Measurements from ENCODE around the gene BRPF3.

The BRPF3 gene

GRCh38 chr6:36272234-36272633, 75.7 kb downstream of the BRPF3 start:
- no peak for DNase-seq

DNA sequence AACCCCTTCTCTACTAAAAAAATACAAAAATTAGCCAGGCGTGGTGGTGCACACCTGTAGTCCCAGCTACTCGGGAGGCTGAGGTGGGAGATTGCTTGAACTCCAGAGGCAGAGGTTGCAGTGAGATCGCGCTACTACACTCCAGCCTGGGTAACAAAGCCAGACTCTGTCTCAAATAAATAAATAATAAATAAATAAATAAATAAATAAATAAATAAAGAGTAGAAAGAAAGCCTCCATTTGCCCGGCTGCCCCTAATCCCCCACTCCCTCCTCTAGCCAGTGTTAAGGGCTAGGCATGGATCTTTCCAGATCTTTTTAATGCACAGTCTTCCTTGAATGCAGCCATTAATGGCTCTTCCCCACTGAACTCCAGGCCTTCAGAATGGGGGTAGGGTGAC, 76.5 kb downstream of the BRPF3 start:
- DNase-seq, result no peak

- DNase-seq, result no peak
These were observed 77.4 kb downstream of the BRPF3 start for GRCh38 chr6:36273802-36274514.

DNA sequence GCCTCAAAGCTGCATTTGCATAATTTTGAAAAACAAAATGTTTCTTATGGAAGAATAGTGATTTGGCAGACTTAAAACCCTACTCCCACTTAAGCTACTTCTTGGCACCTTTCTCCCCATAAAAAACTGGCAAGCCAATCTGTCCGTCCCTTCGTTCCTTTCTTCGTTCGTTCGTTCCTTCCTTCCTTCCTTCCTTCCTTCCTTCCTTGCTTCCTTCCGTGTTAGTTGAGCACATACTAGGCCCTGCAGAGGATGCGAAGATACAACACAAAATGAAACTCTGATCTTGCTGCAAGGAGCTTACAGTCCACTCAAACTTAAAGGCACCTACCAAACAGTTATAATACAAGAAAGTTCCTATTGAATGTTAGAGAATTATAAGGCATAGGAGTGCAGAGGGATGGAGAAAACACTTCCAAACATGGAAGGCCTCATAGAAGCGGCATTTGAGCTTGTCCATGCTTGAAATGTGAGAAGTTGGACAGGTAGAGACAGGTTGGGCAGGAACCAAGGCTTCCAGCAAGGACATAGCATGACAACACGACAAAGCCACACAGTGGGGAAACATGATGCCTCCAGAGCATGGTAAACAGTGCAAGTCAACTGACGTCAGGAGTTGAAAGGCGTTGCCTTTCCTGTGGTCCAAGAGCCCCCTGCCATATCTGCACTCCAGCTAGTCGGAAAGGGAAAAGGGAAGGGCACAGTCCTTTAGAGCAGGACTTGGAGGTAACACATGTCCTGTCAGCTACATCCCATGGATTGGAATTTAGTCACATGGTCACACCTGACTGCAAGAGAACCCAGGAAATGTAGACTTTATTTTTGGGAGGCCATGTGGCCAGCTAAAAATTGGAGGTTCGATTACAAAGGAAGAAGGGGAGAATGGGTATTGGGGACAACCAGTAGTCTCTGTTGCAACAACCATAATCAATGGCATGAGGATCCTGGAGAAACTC, 80.3 kb downstream of the BRPF3 start:
- no peak for DNase-seq

GRCh38 chr6:36277946-36278470, 81.5 kb downstream of the BRPF3 start:
- DNase-seq, result no peak

DNA sequence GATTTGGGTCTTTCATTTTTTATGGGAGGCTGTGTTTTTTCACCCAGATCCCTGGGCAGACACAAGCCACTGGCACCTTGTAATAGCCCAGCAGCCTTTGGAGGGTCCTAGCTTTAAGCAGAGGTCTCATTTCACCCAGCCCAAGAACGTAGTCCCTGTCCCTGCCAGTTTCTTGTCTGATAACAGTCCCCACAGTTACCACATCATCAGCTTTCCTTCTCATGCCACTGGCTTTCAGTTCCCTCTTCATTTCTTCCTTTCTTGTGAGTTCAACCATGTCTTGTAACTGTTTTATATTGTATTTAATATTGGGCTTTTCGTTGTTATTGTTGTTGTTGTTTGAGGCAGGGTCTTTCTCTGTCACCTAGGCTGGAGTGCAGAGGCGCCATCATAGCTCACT, 83.9 kb downstream of the BRPF3 start:
- no peak for DNase-seq

- no peak for DNase-seq
These were observed 84.4 kb downstream of the BRPF3 start for GRCh38 chr6:36280983-36281382.

All from SIG-M5 (cell line).